CD4-positive, alpha-beta T cell treated with Interleukin-12 subunit alpha and Interleukin-12 subunit beta, for 1 hour (primary cell): Measurements from ENCODE around the gene UTS2R.

ENCODE experiments used
- DNase-seq: peaks from one replicate; pipeline ENCODE4 v3.0.0-alpha.2; 2020

UTS2R gene

DNA sequence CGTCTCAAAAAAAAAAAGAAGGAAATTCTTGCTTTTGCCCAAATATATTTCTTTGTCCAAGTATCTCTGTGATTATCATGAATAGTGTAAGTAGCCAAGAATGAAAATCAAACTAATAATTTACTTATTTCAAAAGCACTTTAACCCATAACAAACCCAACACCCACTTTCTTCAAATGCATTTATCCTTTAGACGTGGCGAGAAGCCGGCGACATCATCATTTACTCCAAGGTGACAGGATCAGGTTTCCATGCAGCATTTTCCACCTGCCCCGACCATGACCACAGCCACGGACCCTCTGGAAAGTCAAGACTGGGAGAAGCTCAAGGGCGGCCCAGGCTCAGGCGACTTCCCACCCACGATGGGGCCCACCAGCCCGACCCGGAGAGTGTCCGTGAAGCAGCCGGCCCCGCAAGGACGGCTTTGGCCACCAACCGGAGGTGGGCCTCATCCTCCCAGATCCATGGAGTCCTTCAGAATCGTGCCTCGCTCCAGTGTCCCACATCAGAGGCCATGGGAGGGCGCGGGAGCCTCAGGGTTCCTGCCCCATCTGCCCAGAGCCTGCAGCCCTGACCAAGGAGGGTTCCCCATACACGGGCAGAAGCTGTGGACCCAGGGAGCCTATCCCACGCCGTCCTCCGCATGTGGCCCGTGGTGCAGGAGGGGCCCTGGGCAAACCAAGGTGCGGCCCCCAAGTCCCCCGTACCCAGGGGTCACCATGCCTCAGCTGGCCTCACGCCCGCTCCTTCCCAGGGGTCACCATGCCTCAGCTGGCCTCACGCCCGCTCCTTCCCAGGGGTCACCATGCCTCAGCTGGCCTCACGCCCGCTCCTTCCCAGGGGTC lies 18.7 kb downstream of the UTS2R start:
- DNase-seq, result no peak

GRCh38 chr17:82390860-82391435 lies 19.4 kb downstream of the UTS2R start:
- DNase-seq, result no peak

DNA sequence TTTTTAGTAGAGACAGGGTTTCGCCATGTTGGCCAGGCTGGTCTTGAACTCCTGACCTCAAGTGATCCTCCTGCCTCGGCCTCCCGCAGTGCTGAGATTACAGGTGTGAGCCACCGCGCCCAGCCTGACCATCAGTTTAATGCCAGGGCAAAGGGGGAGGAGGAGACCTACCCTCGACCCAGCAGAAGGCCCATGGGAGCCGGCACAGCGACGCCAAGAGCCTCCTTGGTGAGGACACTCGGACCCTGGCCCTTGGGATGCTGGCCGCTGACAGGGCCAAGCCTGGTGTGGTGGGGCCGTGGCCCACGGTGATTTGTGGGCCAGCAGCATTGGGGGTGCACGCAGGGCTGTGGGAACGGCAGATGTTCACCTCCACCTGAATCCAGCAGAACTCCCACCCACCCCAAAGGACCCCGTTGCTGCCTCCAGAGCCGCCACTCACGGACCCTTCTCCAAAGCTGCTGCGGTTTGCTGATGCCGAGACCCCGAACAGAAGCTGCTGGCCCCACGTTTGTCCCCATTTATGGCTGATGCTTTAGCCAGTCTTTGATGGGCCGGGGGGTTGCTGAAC lies 20.0 kb downstream of the UTS2R start:
- no peak for DNase-seq

DNA sequence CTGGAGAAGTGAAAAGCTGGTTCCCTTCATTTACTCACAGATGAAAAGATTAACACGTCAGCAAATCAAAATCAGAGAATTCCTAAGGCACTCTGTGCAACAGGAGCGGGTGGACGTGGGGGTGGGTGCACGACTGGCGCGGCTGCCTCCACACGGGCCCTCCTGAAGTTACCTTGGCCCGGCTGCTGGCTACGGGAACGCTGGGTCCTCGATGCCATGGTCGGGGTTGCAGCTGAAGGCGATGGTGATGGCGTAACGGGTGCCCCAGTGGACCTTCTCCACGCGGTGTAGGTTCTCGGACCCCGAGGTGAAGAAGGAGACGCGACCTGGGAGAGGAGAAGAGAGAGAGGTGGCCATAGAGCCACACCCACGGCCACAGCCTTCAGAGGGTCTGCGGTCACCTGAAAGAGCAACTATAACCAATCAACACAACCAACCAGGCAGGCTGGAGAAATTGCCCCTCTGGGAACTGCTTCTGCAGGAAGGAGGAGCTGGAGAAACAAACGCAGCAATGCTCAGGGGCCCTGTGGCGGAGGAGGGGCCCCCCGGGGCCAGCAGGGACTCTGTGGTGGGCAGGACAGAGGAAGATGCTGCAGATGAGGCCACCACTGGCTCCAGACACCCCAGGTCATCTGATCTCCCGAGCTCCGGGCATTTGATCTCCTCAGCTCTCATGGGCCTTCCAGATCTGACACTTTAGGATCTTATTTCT lies 20.8 kb downstream of the UTS2R start:
- DNase-seq, result no peak

- no peak for DNase-seq
Observed at GRCh38 chr17:82392941-82393340, 21.4 kb downstream of the UTS2R start.

DNA sequence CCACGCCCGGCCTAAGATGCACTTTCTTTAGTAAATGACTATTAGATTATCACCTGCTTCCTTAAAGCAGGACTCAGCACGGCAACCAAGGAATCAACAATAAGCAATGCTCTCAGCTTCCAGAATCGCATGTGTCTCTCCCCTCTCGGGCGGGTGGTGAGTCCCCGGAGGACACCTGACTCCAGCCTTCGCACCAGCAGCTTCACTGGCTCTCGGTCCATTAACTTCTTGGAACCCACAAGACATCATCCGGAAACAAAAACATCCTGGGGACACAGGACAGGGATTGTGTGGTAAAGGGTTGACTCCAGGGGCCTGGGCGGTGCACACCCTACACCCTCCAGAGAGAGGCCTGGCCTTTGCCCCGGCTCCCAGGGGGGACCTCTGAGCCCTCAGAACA lies 22.7 kb downstream of the UTS2R start:
- no peak for DNase-seq

- DNase-seq, result no peak
Observed at GRCh38 chr17:82396601-82397435, 25.3 kb downstream of the UTS2R start.

GRCh38 chr17:82397449-82398335 lies 26.1 kb downstream of the UTS2R start:
- DNase-seq, result no peak

GRCh38 chr17:82399041-82399441 lies 27.5 kb downstream of the UTS2R start:
- no peak for DNase-seq

DNA sequence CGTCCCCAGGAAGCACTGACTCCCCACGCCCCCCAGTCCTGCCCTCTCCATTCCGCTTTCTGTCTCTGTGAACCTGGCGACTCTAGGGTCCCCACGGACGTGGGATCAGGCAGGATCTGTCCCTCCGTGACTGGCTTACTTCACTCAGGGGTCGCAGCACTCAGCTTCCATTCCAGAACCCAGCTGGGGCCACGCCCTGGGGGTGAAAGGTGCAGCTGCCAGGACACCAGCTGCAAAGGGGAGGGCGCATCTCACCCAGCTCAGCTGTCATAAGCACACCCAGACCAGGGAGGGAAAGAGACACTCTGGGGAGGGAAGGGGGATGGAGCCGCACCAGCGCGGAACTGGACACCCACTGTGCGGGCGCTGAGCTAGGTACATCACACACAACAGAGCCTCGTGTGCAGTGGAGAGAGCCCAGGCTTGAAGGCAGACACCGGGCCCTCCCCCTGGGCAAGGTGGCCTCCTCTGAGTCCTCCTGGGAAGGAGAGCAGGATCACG lies 28.1 kb downstream of the UTS2R start:
- DNase-seq, result no peak

- no peak for DNase-seq
Observed at GRCh38 chr17:82400206-82400605, 28.6 kb downstream of the UTS2R start.

- DNase-seq, result peak; percentile 58
Observed at GRCh38 chr17:82400830-82401229, 29.3 kb downstream of the UTS2R start.

GRCh38 chr17:82402865-82403264 lies 31.3 kb downstream of the UTS2R start:
- DNase-seq, result no peak

DNA sequence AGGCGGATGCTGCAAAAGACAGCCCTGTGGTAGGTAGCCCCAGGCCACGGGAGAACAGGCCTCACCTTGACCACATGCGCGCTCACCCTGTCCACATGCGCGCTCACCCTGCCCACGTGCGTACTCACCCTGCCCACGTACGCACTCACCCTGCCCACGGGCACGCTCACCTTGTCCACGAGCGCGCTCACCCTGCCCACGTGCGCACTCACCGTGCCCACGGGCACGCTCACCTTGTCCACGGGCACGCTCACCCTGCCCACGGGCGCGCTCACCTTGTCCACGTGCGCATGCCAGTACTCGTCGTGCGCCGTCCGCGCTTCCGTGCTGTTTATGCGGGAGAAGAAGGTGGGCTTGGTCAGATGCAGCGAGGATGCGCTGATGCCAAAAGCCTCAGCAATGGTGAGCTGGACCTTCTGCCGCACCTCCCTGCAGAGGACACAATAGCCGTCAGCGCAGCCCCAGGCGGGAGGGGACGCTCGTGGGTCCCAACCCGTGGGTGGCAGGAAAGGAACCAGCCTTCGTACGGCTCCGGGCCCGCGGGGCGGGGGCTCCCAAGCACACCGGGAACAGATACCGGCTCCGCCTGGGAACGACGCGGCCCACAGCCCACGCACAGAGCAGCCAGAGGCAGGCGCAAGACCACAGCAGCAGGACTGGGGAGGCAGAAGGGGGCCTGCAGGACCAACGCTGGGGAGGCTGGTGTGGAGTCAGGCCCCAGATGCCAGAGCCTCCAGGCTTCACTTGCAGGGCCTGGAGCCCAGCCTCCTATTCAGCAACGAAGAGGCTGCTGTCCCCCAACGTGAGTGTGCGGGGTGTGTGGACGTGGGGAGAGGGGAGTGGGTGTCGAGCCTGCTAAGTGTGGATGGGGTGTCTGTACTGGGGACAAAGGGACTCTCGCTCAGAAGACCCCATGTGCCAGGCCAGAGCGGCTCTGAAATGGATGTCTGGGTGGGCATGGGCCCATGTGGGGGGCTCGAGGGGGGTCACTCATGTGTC lies 32.4 kb downstream of the UTS2R start:
- DNase-seq, result no peak

- DNase-seq, result no peak
Observed at GRCh38 chr17:82405051-82405450, 33.5 kb downstream of the UTS2R start.

- DNase-seq, result no peak
Observed at GRCh38 chr17:82406131-82406671, 34.6 kb downstream of the UTS2R start.

- DNase-seq, result no peak
Observed at GRCh38 chr17:82407255-82407654, 35.7 kb downstream of the UTS2R start.

- no peak for DNase-seq
Observed at GRCh38 chr17:82408288-82408937, 36.8 kb downstream of the UTS2R start.

DNA sequence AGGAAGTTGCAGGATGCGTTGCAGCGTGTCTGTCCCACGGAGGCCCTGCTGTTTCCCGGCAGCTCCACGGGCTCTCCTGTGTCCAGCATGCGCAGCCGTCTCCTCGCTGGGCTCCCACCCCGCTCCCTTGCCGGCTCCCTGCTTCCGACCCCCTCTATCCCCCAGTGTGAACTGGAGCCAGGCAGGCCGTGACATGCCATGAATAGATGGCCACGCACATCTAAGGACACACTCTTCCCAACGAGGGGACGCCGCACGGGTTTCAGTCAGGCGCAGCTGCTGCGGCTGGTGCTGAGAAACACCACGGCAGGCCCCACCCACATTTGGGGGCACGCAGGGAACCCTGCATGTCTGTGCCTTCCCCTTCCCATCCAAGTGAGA lies 37.4 kb downstream of the UTS2R start:
- no peak for DNase-seq
